Kidney (tissue), 14 donors: Measurements from ENCODE around the gene EPSTI1. TPM values are rescaled to one million over a fixed set of nuclear protein-coding genes. Genes with fewer than 3 reads are reported as not detected.

ENCODE experiments used
- DNase-seq, 5 donors: peaks; one replicate each; pipeline ENCODE4 v3.0.0-alpha.2; 2013 to 2020
- FAIRE-seq: peaks from 2 replicates; lab custom pipeline; 2012; peaks lifted over from hg19 to GRCh38; lab: Jason Lieb, UNC
- H3K27ac ChIP-seq, 2 donors: one replicate each; pipeline ENCODE4 v1.7.0; 2013; ENCODE audit warnings: low read depth in 2 of 2, low read length in 2 of 2, inconsistent platforms in 1 of 2
- H3K27me3 ChIP-seq: one replicate; pipeline ENCODE4 v1.7.1; 2013; ENCODE audit warnings: low read length, inconsistent platforms; ENCODE audit not compliant: control insufficient read depth, insufficient read depth
- H3K36me3 ChIP-seq, 3 donors: one replicate each; pipeline versions ENCODE4 v1.7.0 to v1.7.1; 2013; ENCODE audit warnings: low read length in 3 of 3, control low read depth in 1 of 3, inconsistent platforms in 1 of 3; ENCODE audit not compliant: insufficient read depth in 3 of 3, control insufficient read depth in 2 of 3
- H3K4me1 ChIP-seq, 3 donors: one replicate each; pipeline versions ENCODE4 v1.7.0 to v1.7.1; 2013; ENCODE audit warnings: low read length in 3 of 3, inconsistent platforms in 1 of 3, low read depth in 1 of 3; ENCODE audit not compliant: control insufficient read depth in 2 of 3, insufficient read depth in 2 of 3
- H3K4me3 ChIP-seq, 3 donors: one replicate each; pipeline versions ENCODE4 v1.7.0 to v1.8.1; 2013; ENCODE audit warnings: low read length in 3 of 3, control low read depth in 1 of 3, inconsistent platforms in 1 of 3
- H3K9ac ChIP-seq, 3 donors: one replicate each; pipeline versions ENCODE4 v1.7.0 to v1.7.1; 2013; ENCODE audit warnings: low read length in 3 of 3, control low read depth in 1 of 3, inconsistent platforms in 1 of 3
- H3K9me3 ChIP-seq, 3 donors: one replicate each; pipeline versions ENCODE4 v1.7.0 to v1.7.1; 2013; ENCODE audit warnings: low read length in 3 of 3, control low read depth in 1 of 3, inconsistent platforms in 1 of 3; ENCODE audit not compliant: control insufficient read depth in 2 of 3, insufficient read depth in 1 of 3
- CTCF ChIP-seq: IDR thresholded peaks from 3 replicates; pipeline ENCODE4 v1.5.1; 2012; ENCODE audit warnings: mild to moderate bottlenecking, moderate library complexity, borderline replicate concordance; ENCODE audit not compliant: insufficient read depth; ENCODE audit errors: extremely low read depth
- intact Hi-C: fragments of 100-400 bp; cut with DNase I; formaldehyde crosslinking; loops from one replicate; pipeline ENCODE4 v1.11.1; 2022
- polyA plus RNA-seq: library from polyadenylated mRNA; stranded (reverse); fragments of 350-450 nt; fragmentation: Illumina TruSeq; extraction: RNeasy Lipid Tissue Mini Kit (QIAGEN cat#74804); gene quantifications from one replicate; pipeline ENCODE4 v1.2.3, GENCODE V29; 2014; ENCODE audit warnings: low read depth, low replicate concordance; ENCODE audit not compliant: insufficient read depth
- total RNA-seq: library from RNA; stranded (reverse); fragmentation: NEBNext Ultra II Directional; extraction: Animal tissue kit (Norgen Biotek cat#: 25700); gene quantifications from one replicate; pipeline ENCODE4 v1.2.1, GENCODE V29; 2021
- donor health status: control.
- donor health status: control.
- donor health status: control.
- donor health status: control.
- donor health status: control.
- donor health status: DM: yes; HTN: yes; CAD: no.
- donor health status: Normal renal cell carcinoma (clear cell type).

Gene EPSTI1
- total and polyA plus RNA-seq, 2 donors from 2014 or later, result 11.2 to 12.2 TPM

GRCh38 chr13:42929886-42930535 lies 62.0 kb downstream of the EPSTI1 start:
- DNase-seq (no peak), FAIRE-seq (no peak)
- no peak for TF ChIP-seq CTCF
- Histone ChIP-seq H3K4me1 (no peaks in the 10 kb centered on the region), H3K27me3 (no peaks in the 10 kb centered on the region), H3K4me3 (no peak overlapping the region), H3K27ac (no peak overlapping the region), H3K9me3 (peaks cover 0 to 5% (median 0%) of the 10 kb centered on the region in 3 donors), H3K36me3 (no peaks in the 10 kb centered on the region), H3K9ac (no peak overlapping the region)
- intact Hi-C loops, result no loop called here

- no peaks in the 10 kb centered on the region for H3K4me1 ChIP-seq
- DNase-seq, result no peak
- TF ChIP-seq CTCF, result no peak
- H3K27ac ChIP-seq, result no peak overlapping the region
- H3K36me3 ChIP-seq, result no peaks in the 10 kb centered on the region
- H3K9ac ChIP-seq, result no peak overlapping the region
- intact Hi-C loops, result no loop called here
- H3K9me3 ChIP-seq, result peaks cover 0 to 5% (median 0%) of the 10 kb centered on the region in 3 donors
- H3K27me3 ChIP-seq, result no peaks in the 10 kb centered on the region
- FAIRE-seq, result no peak
- no peak overlapping the region for H3K4me3 ChIP-seq
Measured at GRCh38 chr13:42926555-42926954, 65.5 kb downstream of the EPSTI1 start.

- no peak for TF ChIP-seq CTCF
- DNase-seq, result no peak
- H3K27me3 ChIP-seq, result no peaks in the 10 kb centered on the region
- intact Hi-C loops, result no loop called here
- H3K9me3 ChIP-seq, result peaks cover 0 to 5% (median 0%) of the 10 kb centered on the region in 3 donors
- no peak for FAIRE-seq
- H3K9ac ChIP-seq, result no peak overlapping the region
- H3K27ac ChIP-seq, result no peak overlapping the region
- H3K4me1 ChIP-seq, result no peaks in the 10 kb centered on the region
- H3K4me3 ChIP-seq, result no peak overlapping the region
- no peaks in the 10 kb centered on the region for H3K36me3 ChIP-seq
Measured at GRCh38 chr13:42926043-42926442, 66.0 kb downstream of the EPSTI1 start.

GRCh38 chr13:42925626-42926025 lies 66.4 kb downstream of the EPSTI1 start:
- Histone ChIP-seq H3K9me3 (peaks cover 0 to 5% (median 0%) of the 10 kb centered on the region in 3 donors), H3K27ac (no peak overlapping the region), H3K36me3 (no peaks in the 10 kb centered on the region), H3K27me3 (no peaks in the 10 kb centered on the region), H3K4me1 (no peaks in the 10 kb centered on the region), H3K4me3 (no peak overlapping the region), H3K9ac (no peak overlapping the region)
- DNase-seq (no peak), FAIRE-seq (no peak)
- no peak for TF ChIP-seq CTCF
- intact Hi-C loops, result no loop called here
